Measurements from ENCODE around the gene FNDC8.

GRCh38 chr17:35144840-35145239, 23.4 kb downstream of the FNDC8 start:
- TF ChIP-seq CTCF (IDR thresholded peaks at IDR 0.05): no peak
- no peak for TF ChIP-seq POLR2A (IDR thresholded peaks at IDR 0.05)
- no peak for TF ChIP-seq POLR2AphosphoS5 (IDR thresholded peaks at IDR 0.05)

Data from transverse colon (tissue), 4 donors.